Stimulated activated CD4-positive, alpha-beta T cell treated with anti-CD3 and anti-CD28 coated beads, Interleukin-12 subunit alpha, Interleukin-12 subunit beta, amount 100 ng/mL, for 24 hours (primary cell): ENCODE data around the gene ROR1.
"Not testable (repeated sequence)": the region's sequence is repeated elsewhere in the genome, so short reads cannot be mapped to it uniquely, and the experiment has no call there.

Experiments used
- DNase-seq, 2 experiments: peaks; one replicate each; pipeline ENCODE4 v3.0.0-alpha.2; 2020; ENCODE audit warnings: low read depth in 2 of 2

Gene ROR1

DNA sequence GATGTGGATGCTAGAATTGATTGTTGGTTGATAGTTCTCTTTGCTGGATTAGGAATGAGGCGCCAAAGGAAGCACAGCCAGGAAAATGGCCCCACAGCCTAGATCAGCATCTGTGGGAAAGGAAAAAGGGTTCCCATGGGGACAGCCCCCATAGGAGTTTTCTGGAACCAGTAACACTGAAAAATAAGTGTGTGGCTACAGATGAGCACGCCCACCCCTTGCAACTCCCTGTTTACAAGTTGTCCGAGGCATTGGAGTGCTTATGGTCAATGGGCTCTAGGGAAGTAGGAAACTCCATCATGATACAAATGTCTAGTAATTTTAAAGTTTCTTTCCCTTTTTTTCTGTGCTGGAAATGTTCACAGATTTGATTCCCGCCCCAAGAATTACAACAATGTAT, 405.8 kb downstream of the ROR1 start:
- DNase-seq = no peak

DNA sequence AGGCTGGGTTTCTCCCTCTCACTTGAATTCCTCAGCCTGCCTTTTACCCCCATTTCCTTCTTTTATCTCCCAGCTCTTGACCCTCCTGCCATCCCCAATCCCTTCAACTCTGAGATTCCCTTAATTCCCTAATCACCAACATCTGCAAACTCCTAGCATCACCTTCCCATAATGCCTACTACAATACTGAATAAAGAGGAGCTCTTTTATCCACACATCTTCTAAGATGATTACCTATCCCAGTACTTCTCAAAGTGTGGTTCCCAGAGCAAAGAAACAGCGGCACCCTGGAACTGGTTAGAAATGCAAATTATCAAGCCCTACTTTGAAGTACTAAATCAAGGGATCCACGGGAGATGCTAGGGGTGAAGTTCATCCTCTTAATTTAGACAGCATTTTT, 408.4 kb downstream of the ROR1 start:
- DNase-seq = no peak

DNA sequence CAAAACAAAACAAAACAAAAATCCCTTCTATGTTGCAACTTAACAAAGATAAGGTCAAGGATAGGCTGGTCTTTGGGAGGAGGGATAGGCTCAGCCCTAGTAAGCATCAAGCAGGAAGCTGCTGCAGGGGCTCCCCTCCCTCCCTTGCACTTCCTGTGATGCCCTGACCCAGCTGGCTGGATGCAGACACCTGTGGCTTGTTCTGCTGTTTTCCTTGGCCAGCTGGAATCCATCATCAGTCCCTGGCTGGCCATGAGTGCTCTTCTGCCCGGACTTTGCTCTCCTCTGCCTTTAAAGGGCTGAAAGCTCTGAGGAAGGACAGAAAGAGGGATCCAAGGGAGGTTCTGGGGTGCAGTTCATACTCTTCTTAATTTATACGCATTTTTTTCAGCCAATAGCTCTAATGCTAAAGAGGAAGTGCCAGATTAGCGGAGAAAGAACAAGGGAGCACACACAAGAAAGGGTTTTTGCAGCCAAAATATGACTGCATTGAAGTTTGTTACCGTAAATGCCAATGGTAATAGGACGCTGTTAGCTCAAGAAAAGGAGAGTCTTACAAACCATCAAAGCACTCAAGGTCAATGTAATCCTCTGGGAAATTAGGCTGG, 409.7 kb downstream of the ROR1 start:
- DNase-seq = no peak

DNA sequence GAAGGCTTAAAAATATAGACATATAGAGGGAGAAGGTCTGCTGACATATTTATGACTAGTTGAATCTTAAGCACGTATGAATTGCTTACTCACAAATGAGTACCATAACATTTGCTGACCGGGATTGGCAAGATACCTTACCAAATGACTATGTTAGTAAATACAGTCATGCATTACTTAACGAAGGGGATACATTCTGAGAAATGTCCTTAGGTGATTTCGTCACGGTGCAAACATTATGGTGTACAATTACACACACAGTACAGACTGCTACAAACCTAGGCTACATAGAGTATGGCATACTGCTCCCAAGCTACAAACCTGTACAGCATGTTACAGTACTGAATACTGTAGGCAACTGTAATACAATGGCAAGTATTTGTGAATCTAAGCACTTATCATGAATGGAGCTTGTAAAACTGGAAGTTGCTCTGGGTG, 410.2 kb downstream of the ROR1 start:
- no peak for DNase-seq

DNA sequence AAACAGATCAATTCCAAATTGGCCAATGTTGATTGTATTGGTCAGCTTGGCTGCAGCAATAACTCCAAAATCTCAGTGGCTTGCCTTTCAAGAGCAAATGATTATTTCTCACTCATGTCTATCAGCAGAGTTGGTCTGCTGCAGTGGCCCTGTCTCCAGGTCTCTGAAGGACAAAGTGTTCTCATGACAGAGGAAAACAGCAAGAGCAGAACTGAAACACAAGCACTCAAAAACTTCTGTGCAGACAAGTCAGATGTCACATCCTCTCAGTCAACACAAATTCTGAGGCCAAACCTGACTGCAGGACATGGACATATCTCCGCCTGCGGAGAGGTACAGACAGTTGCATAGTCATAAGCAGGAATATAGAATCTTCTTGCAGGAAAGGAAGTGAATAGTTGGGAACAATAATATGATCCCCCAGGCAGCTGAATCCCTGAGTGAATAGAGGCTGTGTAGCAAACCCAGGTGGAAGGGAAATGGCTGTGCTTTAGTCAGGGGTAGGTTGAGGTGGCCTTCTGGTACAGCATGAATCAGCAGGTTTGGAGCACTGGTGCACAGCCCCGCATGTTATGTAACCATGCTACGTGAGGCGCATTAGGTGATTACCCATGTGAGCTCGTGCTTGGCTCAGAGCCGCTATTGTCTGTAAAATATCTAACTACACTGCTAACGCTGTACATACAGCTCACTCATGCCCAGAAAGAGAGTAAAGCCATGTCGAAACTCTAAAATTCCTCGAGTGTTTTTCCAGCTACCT, 412.5 kb downstream of the ROR1 start:
- DNase-seq = no peak

DNA sequence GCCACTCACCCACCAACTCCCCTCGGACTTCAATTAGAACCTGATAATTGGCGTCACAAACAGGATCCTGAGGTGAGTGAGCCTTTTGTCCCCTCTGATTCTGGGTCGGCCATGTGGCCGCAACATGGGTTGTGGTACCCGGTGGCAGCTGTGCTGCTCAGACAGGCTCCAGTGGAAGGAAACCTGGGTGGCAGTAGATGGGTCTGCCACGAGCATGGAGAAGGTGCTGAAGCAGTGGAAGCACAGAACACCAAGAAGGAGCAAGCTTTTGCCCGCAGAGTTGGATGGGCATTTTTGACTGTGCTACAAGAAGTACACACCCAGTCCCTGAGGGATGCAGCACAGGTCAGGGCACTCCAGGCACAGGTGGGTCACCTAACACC, 413.1 kb downstream of the ROR1 start:
- no peak for DNase-seq

DNA sequence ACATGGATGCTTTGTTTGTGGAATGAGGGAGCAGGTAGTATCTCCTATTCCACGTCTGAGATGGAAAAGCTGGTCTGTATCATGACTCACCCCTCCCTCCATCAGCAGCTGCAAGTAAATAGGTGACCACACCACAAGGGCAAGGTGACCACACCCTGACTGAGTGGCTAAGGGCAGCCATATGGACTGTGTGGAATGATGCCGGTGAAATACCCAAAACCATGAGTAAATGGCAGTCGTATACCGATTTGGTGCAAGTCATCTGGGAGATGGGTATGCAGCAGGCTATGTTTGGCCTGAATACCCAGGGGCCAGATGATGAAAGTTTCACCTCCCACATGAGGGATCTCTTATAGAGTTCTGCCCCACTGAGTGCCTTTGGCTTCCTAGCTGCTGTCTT, 413.8 kb downstream of the ROR1 start:
- no peak for DNase-seq

DNA sequence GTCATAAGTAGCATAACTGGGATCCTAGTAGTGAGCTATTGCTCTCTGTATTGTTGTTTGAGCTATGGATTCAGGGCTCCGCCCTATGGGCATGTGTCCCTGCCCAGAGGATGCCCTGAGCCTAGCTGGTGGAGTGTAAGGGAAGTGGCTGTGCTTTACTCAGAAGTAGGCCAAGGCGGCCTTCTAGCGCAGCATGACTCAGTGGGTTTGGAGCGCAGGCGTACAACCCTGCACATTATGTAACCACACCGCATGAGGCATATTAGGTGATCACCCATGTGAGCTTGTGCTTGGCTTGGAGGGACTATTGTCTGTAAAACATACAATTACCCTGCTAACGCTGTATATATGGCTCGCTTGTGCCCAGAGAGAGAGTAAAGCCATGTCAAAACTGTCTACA, 418.5 kb downstream of the ROR1 start:
- no peak for DNase-seq

DNA sequence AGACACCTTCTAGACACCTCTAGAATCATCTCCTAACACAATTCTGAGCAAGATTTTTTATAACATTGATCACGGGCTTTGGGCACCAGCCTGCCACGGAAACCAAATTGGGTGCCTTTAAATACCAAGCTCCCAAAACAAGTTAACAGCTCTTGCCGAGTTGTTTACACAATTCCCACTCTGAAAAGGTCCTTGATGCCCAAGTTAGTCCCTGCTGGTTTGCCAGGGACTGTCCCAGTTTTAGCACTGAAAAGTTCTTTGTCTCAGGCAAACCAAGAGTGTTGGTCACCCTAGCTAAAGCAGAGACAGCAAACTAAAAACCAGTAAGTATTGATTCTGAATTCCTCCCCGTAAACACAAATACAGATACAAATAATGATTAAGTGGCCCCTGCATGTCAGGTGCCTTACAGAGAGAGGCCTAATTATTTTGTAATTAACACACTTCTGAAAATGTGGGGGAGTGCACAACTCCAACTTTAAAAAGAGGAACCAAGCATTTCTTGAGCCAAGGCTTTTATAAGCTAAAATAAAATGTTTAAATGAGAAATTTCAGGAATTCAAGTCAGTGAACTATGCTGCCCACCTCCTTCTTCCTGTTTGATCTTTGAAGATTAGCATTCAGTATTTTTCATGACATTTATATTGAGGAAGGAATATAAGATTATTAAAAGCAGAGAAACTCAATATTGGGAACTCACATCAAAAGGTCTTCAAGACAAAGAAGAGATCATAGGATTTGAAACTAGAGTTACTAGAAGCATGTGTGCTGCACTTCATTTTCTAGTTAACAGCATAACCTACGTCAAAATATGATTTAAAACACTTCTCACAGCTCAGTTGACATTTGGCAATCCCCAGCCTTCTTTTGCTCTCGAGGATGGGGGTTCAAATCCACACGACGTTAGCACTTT, 420.6 kb downstream of the ROR1 start:
- DNase-seq = no peak

DNA sequence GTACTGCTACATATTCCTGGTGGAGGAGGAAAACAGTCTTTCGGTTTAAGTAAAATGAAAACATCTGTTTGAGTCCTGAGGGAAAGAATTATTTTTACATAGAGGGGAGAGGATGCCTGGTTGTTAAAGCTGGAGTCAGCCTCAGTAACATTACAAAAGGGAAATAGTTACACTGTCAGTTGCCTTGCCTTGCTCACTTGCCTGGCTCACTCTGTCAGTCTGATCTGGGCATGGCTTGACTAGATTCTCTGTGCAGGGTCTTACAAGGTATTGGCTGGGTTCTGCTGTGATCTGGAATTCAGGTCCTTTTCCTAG, 421.2 kb downstream of the ROR1 start:
- no peak for DNase-seq

DNA sequence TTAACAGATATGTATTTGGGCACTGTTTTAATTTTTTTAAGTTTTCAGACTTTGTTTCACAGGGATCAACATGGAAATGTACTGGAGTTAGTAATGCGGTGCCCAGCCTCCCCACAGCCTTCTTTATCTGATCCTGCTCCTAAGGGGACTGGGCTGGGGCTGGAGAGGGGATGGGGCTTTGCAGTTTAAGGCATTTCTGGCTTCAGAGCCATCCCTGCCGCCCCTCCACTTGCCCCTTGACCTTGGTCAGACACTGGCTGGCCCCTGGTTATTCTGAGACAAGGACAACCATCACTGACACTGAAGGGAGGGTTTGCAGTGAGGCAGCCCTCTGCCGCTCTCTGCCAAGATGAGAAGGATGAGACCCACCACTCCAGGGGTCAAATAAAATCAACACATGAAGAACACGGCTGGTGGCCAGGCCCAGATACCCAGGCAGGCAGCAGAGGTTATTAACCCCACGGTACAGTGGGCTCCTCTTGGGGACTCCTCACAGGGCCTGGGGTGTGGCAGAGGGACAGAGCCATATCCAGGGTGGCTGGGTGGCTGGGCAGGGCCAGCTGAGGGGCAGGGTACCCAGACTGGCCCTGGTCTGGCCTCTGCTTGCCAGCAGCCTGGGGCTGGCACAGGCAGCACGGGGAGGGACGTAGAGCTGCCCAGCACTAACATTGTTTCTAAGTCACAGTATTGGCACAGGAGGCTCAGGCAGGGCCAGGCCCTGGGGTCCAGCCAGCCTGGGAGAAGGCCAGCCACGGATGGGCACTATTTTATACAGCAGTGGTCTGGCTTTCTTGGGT, 422.5 kb downstream of the ROR1 start:
- DNase-seq = no peak

DNA sequence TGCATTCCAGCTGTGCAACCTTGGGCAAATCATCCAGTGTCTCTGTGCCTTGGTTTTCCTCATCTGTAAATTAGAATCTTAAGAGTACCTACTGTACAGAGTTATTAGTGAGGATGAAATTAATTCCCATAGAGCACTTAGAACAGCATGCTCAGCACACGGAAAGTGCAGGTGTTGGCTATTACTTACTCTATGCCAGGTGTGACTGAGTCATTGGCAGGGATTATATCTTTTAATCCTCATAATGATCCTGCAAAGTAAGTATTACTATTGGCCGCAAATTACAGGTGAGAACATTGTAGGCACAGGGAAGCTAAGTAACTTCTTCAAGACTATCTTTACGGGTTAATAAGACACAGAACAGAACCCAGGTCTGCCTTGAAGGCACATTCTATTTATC, 423.3 kb downstream of the ROR1 start:
- no peak for DNase-seq

DNA sequence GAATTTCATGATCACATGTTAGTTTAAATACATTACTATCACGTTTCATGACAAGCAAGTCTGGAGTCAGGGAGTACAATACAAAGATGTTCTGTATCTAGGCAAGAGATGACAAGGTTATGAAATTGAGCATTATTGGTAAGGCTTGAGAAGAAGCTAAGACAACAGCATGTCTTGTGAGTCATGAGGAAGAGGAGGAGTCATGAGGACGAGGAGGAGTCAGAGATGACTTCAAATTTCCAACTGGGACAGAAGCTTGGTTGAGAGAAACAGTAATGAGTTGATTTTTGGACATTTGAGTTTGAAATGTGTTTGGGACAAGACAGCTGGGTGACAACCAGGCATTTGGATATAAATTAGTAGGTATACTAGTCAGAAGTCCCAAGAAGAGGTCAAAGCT, 425.3 kb downstream of the ROR1 start:
- DNase-seq = no peak

DNA sequence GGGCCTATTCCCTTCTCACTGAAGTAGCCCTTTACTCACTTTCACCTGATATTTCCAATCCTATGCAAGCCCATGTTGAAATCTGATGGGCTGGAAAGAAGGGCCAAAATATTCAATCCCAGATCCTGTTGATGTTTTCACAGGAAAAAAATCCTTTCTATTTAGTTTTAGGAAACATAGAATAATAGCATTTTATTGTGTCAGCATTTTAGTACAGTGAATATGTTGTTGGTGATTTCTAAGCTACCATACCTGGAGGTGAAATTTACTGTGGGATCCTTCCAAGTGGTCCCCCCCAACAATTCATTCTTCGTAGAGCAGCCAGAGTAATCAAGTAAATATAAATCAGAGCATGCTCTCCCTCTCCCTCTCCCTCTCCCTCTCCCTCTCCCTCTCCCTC, 426.2 kb downstream of the ROR1 start:
- no peak for DNase-seq

DNA sequence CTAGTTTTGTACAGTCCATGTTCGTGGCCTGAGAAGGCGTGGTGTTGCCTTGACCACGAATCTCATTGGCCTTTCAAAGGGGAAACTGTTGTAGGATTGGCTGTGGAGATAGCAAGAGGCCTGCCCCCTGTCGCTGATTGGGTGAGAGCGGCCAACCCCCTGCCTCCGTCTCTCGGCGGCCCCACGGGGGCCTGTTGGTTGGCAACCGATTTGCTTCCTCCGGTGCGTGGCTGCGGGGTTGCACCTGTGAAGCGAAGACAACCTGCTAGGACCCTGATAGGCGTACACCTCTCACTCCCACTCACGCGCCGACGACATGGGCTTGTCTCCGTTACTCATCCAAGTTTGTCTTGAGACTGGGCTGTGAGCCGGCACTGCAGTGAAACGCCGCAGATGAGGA, 429.6 kb downstream of the ROR1 start, which contains the start of gene UBE2U:
Gene UBE2U (plus strand): TSS at position 204 of the 400 bp plus-strand sequence. CDS start 428 bp downstream, outside the sequence.
- no peak for DNase-seq

DNA sequence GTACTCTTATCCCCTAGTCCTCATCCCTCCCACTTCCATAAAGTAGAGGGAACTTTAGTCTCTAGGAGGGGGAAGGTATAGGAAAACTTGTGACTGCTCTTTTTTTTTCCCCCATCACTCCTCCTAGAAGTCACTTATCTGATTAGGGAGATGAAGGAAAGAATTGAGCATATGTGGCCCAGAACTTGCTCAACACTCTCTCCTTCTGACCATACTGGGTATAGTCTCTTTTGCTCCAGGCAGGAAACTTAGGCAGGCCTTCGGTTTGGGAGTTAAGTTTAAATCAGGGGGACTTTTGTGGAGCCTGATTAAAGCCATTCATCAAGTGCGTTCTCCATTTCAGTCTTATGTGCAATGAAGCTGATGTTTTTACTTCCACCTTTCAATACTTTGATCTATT, 435.4 kb downstream of the ROR1 start:
- DNase-seq = no peak

DNA sequence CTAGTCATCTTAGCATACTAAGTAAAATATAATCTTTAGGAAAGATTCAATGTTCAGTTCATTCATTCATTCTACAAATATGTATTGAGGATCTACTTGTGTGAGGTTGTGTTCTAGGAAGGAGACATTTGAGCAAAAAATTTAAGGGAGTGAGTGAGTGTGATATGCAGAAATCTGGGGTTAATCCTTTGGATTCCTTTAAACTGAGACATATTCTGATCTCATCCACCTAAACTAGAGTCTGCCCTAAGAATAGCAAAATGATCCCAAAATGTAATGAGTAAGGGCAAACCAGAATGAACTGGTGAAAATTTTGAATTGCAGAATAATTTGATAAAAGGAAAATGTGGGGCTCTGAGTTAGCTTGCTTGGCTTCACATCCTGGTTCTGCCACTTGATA, 438.2 kb downstream of the ROR1 start:
- no peak for DNase-seq

DNA sequence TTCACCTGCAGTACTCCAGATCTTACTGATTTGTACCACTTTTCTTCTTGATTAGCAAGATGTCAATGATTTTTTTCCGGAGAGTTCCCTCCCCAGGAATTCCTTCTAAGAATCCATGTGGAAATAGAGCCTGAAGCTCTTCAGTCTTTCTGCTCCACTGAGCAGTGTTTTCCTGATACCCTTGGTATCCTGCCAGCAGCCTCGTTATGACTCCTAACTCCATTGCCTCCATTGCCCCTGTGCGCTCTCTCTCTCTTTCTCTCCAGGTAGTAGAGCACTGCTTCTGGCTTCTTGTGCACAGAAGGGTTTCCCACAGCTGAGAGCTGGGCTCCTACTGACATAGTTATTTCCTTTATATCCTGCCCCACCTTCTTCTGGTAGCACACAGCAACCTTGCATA, 441.8 kb downstream of the ROR1 start:
- DNase-seq = no peak

DNA sequence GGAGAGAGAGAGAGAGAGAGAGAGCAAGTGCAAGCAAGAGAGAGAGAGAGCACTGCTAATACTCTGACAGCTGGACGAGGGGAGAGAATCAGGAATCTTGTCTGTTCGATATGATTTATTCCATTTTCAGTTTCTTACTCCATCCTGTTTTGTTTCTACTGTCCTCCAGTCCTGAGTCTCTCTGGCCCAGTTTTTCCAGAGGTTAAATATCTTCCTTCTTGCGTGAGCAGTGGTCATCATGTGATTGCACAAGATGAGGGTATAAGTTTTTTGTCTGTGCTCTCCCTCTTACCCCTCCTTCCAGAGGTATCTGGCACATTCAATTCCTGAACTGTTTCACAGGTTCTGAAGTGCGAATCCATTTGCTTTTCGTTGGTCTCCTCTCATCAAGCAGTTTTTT, 446.4 kb downstream of the ROR1 start:
- no peak for DNase-seq

DNA sequence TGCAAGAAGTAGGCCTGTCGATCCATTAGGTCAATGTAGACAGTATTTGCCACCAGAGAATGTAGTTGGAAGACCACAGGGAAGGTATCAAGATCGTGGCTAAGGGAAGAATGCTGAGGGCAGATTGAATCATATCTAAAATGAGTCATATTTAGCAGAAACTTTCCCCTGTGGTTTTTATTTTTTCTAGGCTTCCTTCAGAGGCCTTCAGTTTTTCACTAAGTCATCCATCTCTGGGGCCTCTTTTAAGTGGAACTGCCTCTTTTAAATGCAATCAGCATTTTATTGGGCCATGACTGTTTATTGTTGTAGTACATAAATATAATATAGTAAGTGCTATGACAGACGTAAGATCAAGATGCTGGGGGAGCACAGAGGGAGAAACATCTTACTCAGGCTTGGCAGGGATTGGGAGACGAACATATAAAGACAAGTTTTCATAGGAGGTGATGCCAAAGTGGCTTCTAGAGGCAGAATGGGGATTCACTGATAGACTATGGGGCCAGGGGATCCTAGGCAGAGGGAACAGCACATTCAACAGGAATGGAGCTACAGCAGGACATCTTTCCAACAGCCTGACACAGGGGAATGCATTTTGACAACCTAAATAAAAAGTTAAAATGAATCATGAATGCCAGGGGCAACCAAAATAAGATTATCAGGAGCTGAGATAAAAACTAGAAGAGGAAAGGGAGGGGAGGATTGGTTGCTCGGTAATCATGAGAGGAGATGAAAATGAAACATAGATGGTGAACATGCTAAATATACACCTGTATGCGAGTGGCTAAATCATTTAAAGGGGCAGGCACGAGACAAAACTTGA, 449.7 kb downstream of the ROR1 start:
- DNase-seq = no peak

DNA sequence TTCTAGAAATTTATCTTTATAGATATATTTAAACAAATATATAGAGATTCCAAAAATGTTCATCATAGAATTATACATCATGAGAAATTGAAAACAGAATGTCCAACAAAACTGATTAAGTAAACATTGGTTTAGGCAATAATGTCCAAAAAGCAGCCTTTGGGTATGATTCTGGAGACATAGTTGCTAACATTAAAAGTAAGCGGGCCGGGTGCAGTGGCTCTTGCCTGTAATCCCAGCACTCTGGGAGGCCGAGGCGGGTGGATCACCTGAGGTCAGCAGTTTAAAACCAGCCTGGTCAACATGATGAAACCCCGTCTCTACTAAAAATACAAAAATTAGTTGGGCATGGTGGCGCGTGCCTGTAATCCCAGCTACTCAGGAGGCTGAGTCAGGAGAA, 450.4 kb downstream of the ROR1 start:
- DNase-seq = not testable (repeated sequence)
